Measurements from ENCODE around the gene GRAP2. TPM values are rescaled to one million over a fixed set of nuclear protein-coding genes. Genes with fewer than 3 reads are reported as not detected.
A peak's percentile ranks its signal among the peaks of the same experiment; 100 is the strongest.

The GRAP2 gene
- polyA plus RNA-seq, 3 donors, result 0.05 to 4.2 (median 0.97) TPM

- no peak overlapping the region for H3K9ac ChIP-seq (ENCODE audit: insufficient read depth, low read length, poor library complexity, severe bottlenecking)
Measured at GRCh38 chr22:39877079-39877845, 23.6 kb upstream of the GRAP2 start.

GRCh38 chr22:39880722-39881121 is 20.2 kb upstream of the GRAP2 start:
- no peaks in the 10 kb centered on the region for H3K36me3 ChIP-seq (replicated peaks in 1 of 2; ENCODE audit: control insufficient read depth in 1 of 2, insufficient read depth in 2 of 2, low read length in 2 of 2)
- H3K4me2 ChIP-seq (replicated peaks; ENCODE audit: extremely low read depth, low read length, poor library complexity, severe bottlenecking), result no peak overlapping the region
- no peaks in the 10 kb centered on the region for H3K36me3 Mint-ChIP-seq
- H3K27me3 Mint-ChIP-seq (ENCODE audit: low read depth in 3 of 3), result peaks cover 0 to 2% (median 2%) of the 10 kb centered on the region in 3 donors
- H3K27ac Mint-ChIP-seq, result no peak overlapping the region
- H3K4me1 Mint-ChIP-seq, result peaks cover 36% of the 10 kb centered on the region
- DNase-seq, result no peak
- H4K20me1 ChIP-seq (ENCODE audit: insufficient read depth, low read length), result no peaks in the 10 kb centered on the region
- H3K4me3 ChIP-seq (replicated peaks in 1 of 3; ENCODE audit: low read depth in 2 of 3, low read length in 3 of 3), result no peak overlapping the region
- no peak for TF ChIP-seq CTCF (IDR thresholded peaks at IDR 0.05)
- H3K9me3 ChIP-seq (replicated peaks in 1 of 2; ENCODE audit: control insufficient read depth in 1 of 2, insufficient read depth in 1 of 2, low read length in 2 of 2), result no peaks in the 10 kb centered on the region
- no peak overlapping the region for H3K27ac ChIP-seq (ENCODE audit: low read depth in 1 of 2, low read length in 2 of 2)
- H2AFZ ChIP-seq (ENCODE audit: insufficient read depth, low read depth, low read length, poor library complexity, severe bottlenecking), result no peak overlapping the region
- no peaks in the 10 kb centered on the region for H3K79me2 ChIP-seq (ENCODE audit: insufficient read depth, low read length)
- no peaks in the 10 kb centered on the region for H3K9me3 Mint-ChIP-seq
- intact Hi-C loops (cut with micrococcal nuclease), result no loop called here
- peaks cover 18 to 36% of the 10 kb centered on the region in 2 donors for H3K4me1 ChIP-seq (ENCODE audit: control insufficient read depth in 1 of 2, insufficient read depth in 2 of 2, low read length in 2 of 2)
- H3K9ac ChIP-seq (ENCODE audit: insufficient read depth, low read length, poor library complexity, severe bottlenecking), result no peak overlapping the region
- no peak overlapping the region for H3K4me3 Mint-ChIP-seq
- no peaks in the 10 kb centered on the region for H3K27me3 ChIP-seq (ENCODE audit: control insufficient read depth in 2 of 2, insufficient read depth in 2 of 2, low read length in 2 of 2)

More at GRCh38 chr22:39877079-39877845, 23.6 kb upstream of the GRAP2 start:
- H3K4me1 ChIP-seq (ENCODE audit: control insufficient read depth in 1 of 2, insufficient read depth in 2 of 2, low read length in 2 of 2), result peaks cover 18 to 28% of the 10 kb centered on the region in 2 donors
- H3K4me3 ChIP-seq (replicated peaks in 1 of 3; ENCODE audit: low read depth in 2 of 3, low read length in 3 of 3), result no peak overlapping the region
- peaks cover 0 to 3% (median 0%) of the 10 kb centered on the region in 7 donors for H3K9me3 Mint-ChIP-seq
- intact Hi-C loops (cut with micrococcal nuclease), result no loop called here
- H2AFZ ChIP-seq (ENCODE audit: insufficient read depth, low read depth, low read length, poor library complexity, severe bottlenecking), result peak overlapping the region; percentile 39
- H3K27me3 ChIP-seq (ENCODE audit: control insufficient read depth in 2 of 2, insufficient read depth in 2 of 2, low read length in 2 of 2), result no peaks in the 10 kb centered on the region
- TF ChIP-seq CTCF (IDR thresholded peaks at IDR 0.05), result no peak
- no peak overlapping the region for H3K4me2 ChIP-seq (replicated peaks; ENCODE audit: extremely low read depth, low read length, poor library complexity, severe bottlenecking)
- H3K4me1 Mint-ChIP-seq, result peaks cover 27% of the 10 kb centered on the region
- no peaks in the 10 kb centered on the region for H4K20me1 ChIP-seq (ENCODE audit: insufficient read depth, low read length)
- DNase-seq, result peak in 2 of 3 donors; percentile 5 to 8
- H3K27me3 Mint-ChIP-seq (ENCODE audit: low read depth in 3 of 3), result peaks cover 0 to 2% (median 2%) of the 10 kb centered on the region in 3 donors
- H3K36me3 Mint-ChIP-seq, result no peaks in the 10 kb centered on the region
- no peaks in the 10 kb centered on the region for H3K9me3 ChIP-seq (replicated peaks in 1 of 2; ENCODE audit: control insufficient read depth in 1 of 2, insufficient read depth in 1 of 2, low read length in 2 of 2)
- WGBS (ENCODE audit: insufficient coverage), result no CpG with 5 or more reads among the region's 6 CpGs
- peak overlapping the region in 3 of 7 donors; percentile 17 to 54 (median 30) for H3K27ac Mint-ChIP-seq
- no peak overlapping the region for H3K4me3 Mint-ChIP-seq
- H3K27ac ChIP-seq (ENCODE audit: low read depth in 1 of 2, low read length in 2 of 2), result peak overlapping the region in 1 of 2 donors; percentile 29
- no peaks in the 10 kb centered on the region for H3K79me2 ChIP-seq (ENCODE audit: insufficient read depth, low read length)
- no peaks in the 10 kb centered on the region for H3K36me3 ChIP-seq (replicated peaks in 1 of 2; ENCODE audit: control insufficient read depth in 1 of 2, insufficient read depth in 2 of 2, low read length in 2 of 2)

Measured in CD14-positive monocyte (primary cell).